Measurements from ENCODE around the gene PCDH15.

DNA sequence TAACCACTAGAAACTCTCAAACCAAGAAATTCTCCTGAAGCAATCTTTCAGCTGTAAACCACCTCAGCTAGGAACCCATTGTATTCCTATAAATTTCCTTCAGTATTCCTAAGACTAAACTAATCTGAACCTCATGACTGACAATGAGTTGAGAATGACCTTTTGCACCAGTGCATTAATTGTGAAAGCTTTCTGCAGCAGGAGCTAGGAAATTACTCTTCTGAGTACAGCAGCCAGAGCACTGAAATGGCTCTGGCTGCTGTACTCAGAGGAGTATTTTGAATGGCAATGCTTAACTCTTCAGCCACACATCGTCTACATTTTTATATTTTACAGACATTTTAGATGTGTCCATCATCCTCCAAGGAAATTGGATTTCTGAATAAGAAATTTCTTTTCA, 109.7 kb downstream of the PCDH15 start:
- TF ChIP-seq, protein P1, sequence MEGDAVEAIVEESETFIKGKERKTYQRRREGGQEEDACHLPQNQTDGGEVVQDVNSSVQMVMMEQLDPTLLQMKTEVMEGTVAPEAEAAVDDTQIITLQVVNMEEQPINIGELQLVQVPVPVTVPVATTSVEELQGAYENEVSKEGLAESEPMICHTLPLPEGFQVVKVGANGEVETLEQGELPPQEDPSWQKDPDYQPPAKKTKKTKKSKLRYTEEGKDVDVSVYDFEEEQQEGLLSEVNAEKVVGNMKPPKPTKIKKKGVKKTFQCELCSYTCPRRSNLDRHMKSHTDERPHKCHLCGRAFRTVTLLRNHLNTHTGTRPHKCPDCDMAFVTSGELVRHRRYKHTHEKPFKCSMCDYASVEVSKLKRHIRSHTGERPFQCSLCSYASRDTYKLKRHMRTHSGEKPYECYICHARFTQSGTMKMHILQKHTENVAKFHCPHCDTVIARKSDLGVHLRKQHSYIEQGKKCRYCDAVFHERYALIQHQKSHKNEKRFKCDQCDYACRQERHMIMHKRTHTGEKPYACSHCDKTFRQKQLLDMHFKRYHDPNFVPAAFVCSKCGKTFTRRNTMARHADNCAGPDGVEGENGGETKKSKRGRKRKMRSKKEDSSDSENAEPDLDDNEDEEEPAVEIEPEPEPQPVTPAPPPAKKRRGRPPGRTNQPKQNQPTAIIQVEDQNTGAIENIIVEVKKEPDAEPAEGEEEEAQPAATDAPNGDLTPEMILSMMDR (IDR thresholded peaks at IDR 0.05; ENCODE audit: insufficient read depth, low read length, poor library complexity, severe bottlenecking) = no peak
- no peak for TF ChIP-seq EZH2phosphoT487 (conservative IDR thresholded peaks at IDR 0.05; ENCODE audit: low read length)
